ENCODE results near the gene KRTAP4-2.
"Not testable (repeated sequence)": the region's sequence is repeated elsewhere in the genome, so short reads cannot be mapped to it uniquely, and the experiment has no call there.

The KRTAP4-2 gene

GRCh38 chr17:41177727-41178271, at the start of gene KRTAP4-2:
TSS of gene KRTAP4-2 (minus strand) at chr17:41178221. CDS start at chr17:41178164, 57 bp downstream.
- DNase-seq = no peak

GRCh38 chr17:41226598-41227095, 48.6 kb upstream of the KRTAP4-2 start, which contains the start of gene KRTAP9-2:
TSS of gene KRTAP9-2 (plus strand) at chr17:41226648. CDS start at chr17:41226655, 7 bp downstream.
- DNase-seq = not testable (repeated sequence)

- DNase-seq = no peak
Measured at GRCh38 chr17:41226051-41226450, 48.0 kb upstream of the KRTAP4-2 start.

DNA sequence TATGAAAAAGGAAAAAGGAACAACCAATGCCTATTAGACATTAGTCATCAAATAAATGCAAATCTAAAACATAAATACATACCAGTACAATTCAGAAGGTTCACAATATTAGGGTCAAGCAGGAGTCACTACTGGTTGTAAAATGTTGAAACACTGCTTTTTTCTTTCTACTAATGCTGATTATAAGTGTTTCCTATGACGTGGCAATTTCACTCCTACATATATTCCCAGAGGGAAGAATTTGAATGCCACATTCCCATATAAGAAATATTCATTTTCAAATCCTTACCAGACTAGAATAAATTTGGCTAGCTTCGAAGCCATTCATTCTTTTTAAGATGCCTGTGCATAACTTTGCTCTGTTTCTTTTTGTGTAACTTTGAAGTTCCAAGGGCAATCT, 45.8 kb upstream of the KRTAP4-2 start:
- no peak for DNase-seq

GRCh38 chr17:41215681-41216080, 37.7 kb upstream of the KRTAP4-2 start:
- DNase-seq = no peak

GRCh38 chr17:41212524-41213169, 34.6 kb upstream of the KRTAP4-2 start:
- DNase-seq = no peak

- DNase-seq = no peak
Measured at GRCh38 chr17:41211845-41212466, 33.9 kb upstream of the KRTAP4-2 start.

GRCh38 chr17:41199421-41200078, 21.5 kb upstream of the KRTAP4-2 start:
- DNase-seq = no peak

DNA sequence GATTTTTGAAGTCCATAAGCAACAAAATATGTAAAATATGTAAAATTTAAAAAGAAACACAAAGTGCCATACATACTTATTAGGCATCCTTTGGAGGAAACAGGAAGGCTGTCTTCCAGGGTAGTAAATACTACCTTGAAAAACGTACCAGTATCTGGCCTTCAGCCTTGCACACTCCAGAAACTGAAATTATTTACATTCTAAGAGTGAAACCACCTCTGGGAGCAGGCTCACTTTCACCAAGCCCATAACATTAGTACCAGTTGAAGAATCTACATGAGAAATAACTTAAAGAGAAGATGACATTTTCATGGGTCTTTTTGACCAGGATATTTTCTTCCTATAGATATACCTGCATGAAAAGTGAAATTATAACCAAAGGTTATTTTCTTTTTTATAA, 18.0 kb upstream of the KRTAP4-2 start:
- DNase-seq = no peak

DNA sequence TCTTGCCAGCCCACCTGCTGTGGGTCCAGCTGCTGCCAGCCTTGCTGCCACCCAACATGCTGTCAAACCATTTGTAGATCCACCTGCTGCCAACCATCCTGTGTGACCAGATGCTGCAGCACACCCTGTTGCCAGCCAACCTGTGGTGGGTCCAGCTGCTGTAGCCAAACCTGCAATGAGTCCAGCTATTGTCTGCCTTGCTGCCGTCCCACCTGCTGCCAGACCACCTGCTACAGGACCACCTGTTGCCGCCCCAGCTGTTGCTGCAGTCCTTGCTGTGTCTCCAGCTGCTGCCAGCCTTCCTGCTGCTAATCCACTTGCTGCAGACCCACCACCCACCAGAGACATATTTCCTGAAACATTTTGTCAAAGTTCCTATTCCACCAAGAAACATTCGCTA, 12.3 kb upstream of the KRTAP4-2 start:
- no peak for DNase-seq

DNA sequence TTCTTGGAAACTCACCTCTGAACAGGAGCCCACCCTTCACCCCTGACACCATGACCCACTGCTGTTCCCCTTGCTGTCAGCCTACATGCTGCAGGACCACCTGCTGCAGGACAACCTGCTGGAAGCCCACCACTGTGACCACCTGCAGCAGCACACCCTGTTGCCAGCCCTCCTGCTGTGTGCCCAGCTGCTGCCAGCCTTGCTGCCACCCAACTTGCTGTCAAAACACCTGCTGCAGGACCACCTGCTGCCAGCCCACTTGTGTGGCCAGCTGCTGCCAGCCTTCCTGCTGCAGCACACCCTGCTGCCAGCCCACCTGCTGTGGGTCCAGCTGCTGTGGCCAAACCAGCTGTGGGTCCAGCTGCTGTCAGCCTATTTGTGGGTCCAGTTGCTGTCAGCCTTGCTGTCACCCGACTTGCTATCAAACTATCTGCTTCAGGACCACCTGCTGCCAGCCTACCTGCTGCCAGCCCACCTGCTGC, 11.9 kb upstream of the KRTAP4-2 start, which contains the start of gene KRTAP9-1:
Gene KRTAP9-1, plus strand, starts transcription at position 51 of the 482 bp plus-strand sequence. Its CDS starts 0 bp downstream, at position 51.
- DNase-seq = not testable (repeated sequence)

GRCh38 chr17:41186872-41187271, 8.9 kb upstream of the KRTAP4-2 start:
- no peak for DNase-seq

DNA sequence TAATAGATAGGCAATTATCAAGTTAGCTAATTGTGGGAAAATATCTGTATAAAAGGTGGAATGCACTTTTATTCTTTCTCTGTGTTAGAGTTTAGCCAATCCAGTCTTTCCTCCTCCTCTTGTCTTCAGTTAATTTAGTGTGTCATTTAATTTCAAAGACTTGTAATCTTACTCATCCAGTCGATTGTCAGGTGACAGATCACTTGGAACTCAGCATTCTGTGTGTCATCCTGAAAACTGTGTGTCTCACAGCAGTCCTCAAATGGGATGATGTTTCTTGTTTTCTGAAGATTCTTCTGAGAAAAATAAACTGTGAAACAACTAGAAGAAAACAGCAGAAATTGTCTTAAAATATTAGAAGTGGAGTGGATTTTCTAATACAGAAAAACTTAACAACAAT, 7.0 kb upstream of the KRTAP4-2 start:
- DNase-seq = no peak

- no peak for DNase-seq
Measured at GRCh38 chr17:41184480-41184961, 6.5 kb upstream of the KRTAP4-2 start, which contains the start of gene KRTAP4-1. TSS of gene KRTAP4-1 (minus strand) at chr17:41184911. CDS start at chr17:41184854, 57 bp downstream.

- no peak for DNase-seq
Measured at GRCh38 chr17:41178843-41179616, 1.0 kb upstream of the KRTAP4-2 start.

GRCh38 chr17:41178341-41178740, 320 bp upstream of the KRTAP4-2 start:
- no peak for DNase-seq

DNA sequence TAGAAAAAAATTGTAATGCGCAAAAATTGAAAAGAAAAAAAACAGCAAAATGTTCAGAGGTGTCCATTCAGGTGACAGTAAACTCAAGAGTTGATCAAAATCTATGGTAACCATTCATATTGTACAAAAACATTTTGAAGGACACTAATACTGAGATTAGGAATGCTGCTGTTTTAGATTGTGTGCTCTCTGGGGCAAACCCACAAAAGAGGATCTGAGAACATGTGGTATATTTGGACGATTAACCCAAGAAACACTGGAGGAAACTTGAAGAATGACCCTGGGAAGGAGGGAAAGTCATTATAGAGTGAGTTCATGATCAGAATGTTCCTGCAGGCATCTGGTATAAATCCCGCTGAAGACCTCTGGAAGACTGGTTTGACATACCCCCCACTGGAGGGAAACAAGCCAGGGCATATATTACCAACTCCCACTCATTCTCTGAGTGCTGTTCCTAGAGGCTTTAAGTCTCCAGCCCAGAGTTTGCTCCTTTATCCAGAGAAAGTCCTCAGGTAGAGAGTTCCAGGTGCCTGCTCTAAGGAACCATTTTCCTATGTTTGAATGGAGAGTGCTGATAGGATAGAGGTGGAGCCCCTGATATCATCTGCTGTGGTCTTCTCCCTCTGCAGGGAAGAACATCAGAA, 1.2 kb downstream of the KRTAP4-2 start:
- no peak for DNase-seq

- DNase-seq = no peak
Measured at GRCh38 chr17:41171886-41172285, 6.1 kb downstream of the KRTAP4-2 start.

DNA sequence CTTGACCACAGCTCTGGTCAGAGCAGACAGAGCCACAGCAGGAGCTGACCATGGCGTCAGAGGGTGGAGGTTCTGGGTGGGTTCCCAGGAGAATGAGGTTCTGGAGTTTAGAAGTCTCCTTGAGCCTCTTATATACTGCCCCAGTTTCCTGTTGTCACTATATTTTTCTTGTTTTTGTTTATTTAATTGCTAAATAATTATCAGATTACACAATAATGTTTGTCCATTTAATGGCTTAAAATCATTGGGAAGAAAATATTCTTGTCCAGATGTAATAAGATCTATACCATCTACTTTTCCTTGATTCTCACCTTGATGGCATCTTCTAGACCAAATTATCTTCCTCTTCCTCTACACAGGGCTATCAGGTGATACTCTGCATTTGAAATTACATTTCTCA, 9.9 kb downstream of the KRTAP4-2 start, which contains the start of gene KRTAP4-3:
Gene KRTAP4-3, minus strand, starts transcription at position 101 of the 400 bp plus-strand sequence. Its CDS starts 49 bp downstream, at position 52.
- no peak for DNase-seq

DNA sequence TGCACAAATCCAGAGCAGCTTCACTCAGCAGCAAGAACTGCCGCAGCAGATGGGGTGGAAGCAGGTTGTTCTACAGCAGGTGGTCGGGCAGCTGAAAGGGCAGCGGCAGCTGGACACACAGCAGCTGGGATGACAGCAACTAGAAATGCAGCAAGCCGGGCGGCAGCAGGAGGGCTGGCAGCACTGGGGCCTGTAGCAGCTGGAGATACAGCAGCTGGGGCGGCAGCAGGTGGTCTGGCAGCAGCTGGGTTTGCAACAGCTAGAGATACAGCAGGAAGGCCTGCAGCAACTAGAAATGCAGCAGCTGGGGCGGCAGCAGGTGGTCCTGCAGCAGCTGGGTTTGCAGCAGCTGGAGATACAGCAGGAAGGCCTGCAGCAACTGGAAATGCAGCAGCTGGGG, 10.5 kb downstream of the KRTAP4-2 start:
- no peak for DNase-seq

- DNase-seq = no peak
Measured at GRCh38 chr17:41163828-41164227, 14.2 kb downstream of the KRTAP4-2 start.
